Measurements from ENCODE around the gene CCDC60.

Gene CCDC60

GRCh38 chr12:119334430-119335170 lies at the start of gene CCDC60:
CCDC60 (plus strand) TSS chr12:119334729; CDS start chr12:119335177, 448 bp downstream.
- DNase-seq (ENCODE audit: low read depth in 2 of 2) = no peak

- no peak for DNase-seq (ENCODE audit: low read depth in 2 of 2)
These were observed 46.0 kb upstream of the CCDC60 start for GRCh38 chr12:119288576-119288975.

DNA sequence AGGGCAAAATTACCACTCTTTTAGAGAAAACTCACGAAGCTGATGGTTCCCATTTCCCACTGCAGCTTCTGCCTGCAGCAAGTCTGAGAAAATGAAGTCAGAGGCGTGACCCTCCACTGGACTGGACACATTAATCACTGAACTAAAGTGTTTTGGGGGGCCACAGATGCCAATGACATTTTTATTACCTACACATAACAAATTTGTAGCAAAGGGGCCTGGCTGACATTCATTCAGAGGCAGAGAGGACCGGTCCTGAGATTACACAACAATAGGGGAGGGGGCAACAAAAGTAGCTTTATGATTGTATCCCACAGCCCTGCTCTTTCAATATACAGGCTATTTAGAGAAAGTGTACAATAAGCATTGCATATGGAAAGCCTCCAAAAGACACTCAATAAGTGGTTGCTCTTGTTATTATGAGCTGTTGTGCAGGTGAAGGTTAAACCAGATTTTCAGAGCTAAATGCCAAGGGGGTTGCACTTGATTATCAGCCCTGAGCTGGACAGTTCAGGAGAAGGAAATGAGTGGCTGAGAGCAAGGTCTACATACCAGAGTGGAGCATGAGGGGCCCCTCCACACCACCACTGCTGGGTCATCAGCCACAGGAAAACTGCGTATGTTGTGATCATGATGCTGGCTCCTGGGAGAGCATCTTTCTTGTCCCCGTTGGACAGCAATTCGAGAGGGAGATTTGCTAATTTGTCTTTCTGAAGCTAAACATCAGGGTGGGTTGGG lies 41.5 kb upstream of the CCDC60 start:
- DNase-seq (ENCODE audit: low read depth in 2 of 2) = no peak

DNA sequence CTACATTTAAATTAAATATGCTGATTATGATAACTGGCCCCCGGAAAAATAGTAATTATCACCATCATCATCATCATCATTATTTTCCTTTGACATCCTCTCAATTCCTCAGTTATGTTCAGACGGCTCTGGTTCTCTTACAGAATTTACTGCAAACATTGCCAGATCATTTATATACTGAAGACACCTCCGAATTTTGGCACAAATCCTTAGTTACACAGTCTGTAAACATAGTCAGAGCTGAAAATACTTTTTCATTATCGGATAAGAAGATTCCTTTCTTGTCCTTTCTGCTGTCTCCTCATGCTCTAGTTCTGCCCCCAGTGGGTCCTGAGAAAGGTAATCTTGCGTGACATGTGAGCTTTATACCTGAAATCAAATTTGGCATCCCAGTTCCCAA lies 40.3 kb upstream of the CCDC60 start:
- DNase-seq (ENCODE audit: low read depth in 2 of 2) = no peak

DNA sequence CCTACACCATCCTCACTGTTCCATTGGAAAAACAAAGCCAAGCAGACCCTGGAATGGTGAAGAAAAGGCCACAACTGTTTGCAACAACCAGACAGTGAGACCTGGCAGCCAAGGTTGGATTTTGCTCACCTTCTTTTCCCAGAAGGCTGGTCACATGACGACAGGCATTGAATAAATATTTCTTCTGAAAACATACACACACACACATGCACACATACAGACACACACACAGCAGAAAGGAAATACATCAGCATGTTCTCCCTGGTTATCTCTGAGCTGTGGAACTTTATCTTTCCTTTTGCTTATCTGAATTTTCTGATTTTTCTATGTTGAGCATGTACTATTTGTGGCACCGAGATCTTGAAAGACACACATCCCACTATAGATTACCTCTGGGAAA lies 38.0 kb upstream of the CCDC60 start:
- no peak for DNase-seq (ENCODE audit: low read depth in 2 of 2)

GRCh38 chr12:119299130-119299529 lies 35.4 kb upstream of the CCDC60 start:
- DNase-seq (ENCODE audit: low read depth in 2 of 2) = no peak

GRCh38 chr12:119301379-119301778 lies 33.1 kb upstream of the CCDC60 start:
- no peak for DNase-seq (ENCODE audit: low read depth in 2 of 2)

- DNase-seq (ENCODE audit: low read depth in 2 of 2) = no peak
These were observed 32.0 kb upstream of the CCDC60 start for GRCh38 chr12:119302451-119303080.

- DNase-seq (ENCODE audit: low read depth in 2 of 2) = no peak
These were observed 27.9 kb upstream of the CCDC60 start for GRCh38 chr12:119306593-119306992.

DNA sequence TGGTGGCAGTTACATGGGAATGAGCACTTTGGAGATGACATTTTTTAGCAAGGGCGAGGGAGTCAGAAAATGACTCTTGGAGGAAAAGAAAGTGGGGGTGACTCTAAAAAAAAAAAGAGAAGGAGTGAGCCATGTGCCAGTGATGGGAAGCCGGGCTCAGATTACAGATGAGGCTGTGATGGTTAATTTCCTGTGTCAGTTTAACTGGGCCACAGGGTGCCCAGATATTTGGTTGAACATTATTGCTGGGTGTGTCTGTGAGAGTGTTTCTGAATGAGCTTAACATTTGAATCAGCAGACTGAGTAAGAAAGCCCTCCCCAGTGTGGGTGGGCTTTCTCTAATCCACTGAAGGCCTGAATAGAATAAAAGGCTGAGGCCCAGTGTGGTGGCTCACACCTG lies 26.8 kb upstream of the CCDC60 start:
- no peak for DNase-seq (ENCODE audit: low read depth in 2 of 2)

DNA sequence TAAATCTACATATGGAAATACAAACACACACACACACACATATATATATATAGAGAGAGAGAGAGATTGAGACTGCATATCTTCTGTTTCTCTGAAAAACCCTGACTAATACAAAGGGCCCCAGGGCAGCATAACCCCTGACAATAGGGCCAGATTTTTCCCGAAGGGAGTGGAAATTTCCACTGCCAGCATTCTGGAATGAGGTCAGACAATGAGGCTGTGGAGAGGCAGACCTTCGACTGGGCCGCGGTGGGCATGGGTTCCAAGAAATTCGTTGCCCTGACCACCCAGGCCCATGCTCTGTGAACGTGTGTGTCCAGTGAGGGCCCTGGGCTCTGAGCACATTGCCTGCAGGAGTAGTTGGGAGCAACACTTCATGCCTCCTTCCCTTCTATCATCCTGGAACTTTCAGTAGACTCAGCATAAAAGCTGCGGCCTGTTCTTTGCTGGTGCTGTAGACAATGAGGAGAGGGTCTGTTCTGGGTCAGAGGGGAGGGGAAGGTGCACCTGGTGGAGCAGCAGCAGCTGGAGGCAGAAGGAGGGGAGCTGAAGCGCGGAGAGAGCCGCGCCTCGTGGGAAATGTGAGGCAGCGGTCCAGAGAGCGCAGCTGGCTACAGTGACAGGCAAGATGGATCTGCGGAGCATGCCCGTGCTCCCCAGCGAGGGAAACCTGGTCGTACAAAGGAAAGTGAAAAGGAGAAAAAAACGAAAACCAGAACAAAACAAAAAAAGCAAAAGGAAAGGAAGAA lies 25.6 kb upstream of the CCDC60 start:
- no peak for DNase-seq (ENCODE audit: low read depth in 2 of 2)

GRCh38 chr12:119311878-119312277 lies 22.7 kb upstream of the CCDC60 start:
- no peak for DNase-seq (ENCODE audit: low read depth in 2 of 2)

DNA sequence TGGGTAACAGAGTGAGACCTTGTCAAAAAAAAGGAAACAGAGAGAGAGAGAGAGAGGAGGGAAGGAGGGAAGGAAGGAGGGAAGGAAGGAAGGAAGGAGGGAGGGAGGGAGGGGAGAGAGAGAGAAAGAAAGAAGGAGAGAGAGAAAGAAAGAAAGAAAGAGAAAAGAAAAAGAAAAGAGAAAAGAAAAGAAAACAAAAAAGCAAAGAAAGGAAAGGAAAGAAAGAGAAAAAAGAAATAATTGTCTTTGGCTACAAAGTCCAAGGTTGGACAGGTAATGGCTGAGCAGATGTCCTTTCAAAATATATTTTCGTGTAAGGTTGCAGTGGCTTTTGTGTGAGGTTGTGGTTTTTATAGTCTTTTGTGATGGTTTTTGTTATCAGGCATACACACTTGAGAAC lies 21.6 kb upstream of the CCDC60 start:
- DNase-seq (ENCODE audit: low read depth in 2 of 2) = no peak

DNA sequence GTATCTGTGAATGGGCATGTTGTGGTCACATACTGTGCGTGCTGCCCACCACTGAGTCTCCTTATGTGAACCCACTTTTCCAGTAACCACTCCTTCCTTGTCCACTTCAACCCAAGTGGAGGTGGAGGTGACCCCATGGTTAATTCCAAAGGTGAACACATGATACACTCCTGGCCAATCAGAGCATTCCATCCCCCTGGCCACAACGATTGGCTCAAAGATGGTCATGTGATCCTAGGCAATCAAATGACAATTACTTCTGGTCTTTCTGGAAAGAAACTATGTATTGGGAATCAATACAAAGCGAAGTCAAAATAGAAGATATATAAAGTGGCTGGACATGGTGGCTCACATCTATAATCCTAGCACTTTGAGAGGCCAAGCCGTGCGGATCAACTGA lies 20.2 kb upstream of the CCDC60 start:
- no peak for DNase-seq (ENCODE audit: low read depth in 2 of 2)

- no peak for DNase-seq (ENCODE audit: low read depth in 2 of 2)
These were observed 14.9 kb upstream of the CCDC60 start for GRCh38 chr12:119319638-119320037.

DNA sequence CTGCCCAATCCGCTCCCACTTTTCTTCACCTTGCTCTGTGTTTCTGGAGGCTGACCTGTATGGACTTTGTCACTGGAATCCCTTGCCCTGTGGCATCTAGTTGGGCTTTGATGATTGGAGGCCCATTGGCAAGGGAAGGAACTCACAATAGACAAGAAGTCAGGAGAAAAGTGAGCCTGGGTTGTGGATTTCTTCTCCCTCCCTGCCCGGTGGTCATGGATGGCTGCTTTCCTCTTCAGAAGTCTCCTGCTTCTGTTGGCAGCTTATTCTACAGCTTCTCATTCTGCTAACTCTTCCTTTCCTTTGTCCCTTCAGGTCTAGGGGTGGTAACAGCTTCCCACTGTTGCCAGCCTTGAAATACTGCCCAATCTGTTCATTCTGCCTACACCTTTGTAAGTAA lies 13.9 kb upstream of the CCDC60 start:
- no peak for DNase-seq (ENCODE audit: low read depth in 2 of 2)

- no peak for DNase-seq (ENCODE audit: low read depth in 2 of 2)
These were observed 12.2 kb upstream of the CCDC60 start for GRCh38 chr12:119322301-119322723.

- no peak for DNase-seq (ENCODE audit: low read depth in 2 of 2)
These were observed 8.7 kb upstream of the CCDC60 start for GRCh38 chr12:119325813-119326212.

GRCh38 chr12:119326341-119326740 lies 8.2 kb upstream of the CCDC60 start:
- no peak for DNase-seq (ENCODE audit: low read depth in 2 of 2)

DNA sequence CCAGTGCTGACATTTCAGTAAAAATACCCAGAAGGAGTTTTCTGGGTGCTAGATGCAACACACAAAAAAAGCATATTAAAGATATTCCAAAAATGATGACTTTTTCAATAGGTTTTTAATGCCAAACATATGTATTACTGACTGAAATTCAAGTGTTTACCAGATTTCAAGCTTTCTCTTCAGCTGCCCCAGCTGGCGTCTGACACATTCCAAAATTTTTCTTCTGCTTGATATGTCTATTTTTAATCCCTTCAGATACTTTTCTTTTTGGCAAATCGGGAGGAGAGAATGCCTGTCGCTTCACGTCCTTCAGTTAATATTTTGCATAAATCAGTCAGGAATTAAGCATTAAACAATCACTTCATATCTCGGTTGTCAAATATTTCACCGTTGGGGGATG lies 7.1 kb upstream of the CCDC60 start:
- DNase-seq (ENCODE audit: low read depth in 2 of 2) = no peak

- no peak for DNase-seq (ENCODE audit: low read depth in 2 of 2)
These were observed 6.4 kb upstream of the CCDC60 start for GRCh38 chr12:119328111-119328510.

All from stimulated activated CD4-positive, alpha-beta T cell treated with anti-CD3 and anti-CD28 coated beads, Interleukin-15, amount 100 ng/mL, for 48 hours (primary cell).